ENCODE measurements around the gene DMAC2L. TPM values are rescaled to one million over a fixed set of nuclear protein-coding genes. Genes with fewer than 3 reads are reported as not detected.

DMAC2L gene
- total RNA-seq, 1 donor from 2014 or later = 18.6 TPM

DNA sequence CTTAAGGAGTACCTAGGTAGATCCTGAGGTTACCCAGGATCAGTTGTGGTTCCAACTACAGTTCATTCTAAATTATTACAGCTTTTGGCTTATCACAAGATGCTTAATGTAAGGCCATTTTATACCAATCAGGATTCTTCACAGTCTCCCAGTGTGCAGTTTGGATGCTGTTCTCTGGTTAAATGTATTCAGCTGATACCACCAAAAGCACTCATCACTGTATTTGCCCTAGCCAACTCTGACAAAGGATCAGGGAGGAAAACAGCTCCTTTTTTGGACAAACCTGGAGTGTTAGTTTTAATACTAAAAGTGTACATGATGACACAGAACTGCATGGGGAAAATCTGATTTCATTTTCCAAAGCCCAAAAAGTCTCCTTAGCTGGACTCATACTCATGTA is 19.5 kb downstream of the DMAC2L start:
- no peaks in the 10 kb centered on the region for H3K9me3 Mint-ChIP-seq
- peaks cover 17% of the 10 kb centered on the region for H3K4me1 Mint-ChIP-seq

DNA sequence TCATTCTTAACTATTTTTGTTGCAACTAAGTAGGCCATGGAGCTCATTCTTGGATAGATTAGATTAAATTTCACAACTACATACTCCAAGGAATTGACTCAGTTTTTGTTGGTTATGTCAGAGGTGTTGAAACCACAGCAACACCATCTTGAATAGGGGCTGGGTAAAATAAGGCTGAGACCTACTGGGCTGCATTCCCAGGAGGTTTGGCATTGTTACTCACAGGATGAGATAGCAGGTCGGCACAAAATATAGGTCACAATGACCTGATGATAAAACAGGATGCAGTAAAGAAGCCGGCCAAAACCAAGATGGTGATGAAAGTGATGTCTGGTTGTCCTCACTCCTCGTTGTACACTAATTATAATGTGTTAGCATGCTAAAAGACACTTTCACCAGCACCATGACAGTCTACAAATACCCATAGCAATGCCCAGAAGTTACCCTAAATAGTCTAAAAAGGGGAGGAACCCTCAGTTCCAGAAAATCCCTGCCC is 20.9 kb downstream of the DMAC2L start:
- TF ChIP-seq, protein P1, sequence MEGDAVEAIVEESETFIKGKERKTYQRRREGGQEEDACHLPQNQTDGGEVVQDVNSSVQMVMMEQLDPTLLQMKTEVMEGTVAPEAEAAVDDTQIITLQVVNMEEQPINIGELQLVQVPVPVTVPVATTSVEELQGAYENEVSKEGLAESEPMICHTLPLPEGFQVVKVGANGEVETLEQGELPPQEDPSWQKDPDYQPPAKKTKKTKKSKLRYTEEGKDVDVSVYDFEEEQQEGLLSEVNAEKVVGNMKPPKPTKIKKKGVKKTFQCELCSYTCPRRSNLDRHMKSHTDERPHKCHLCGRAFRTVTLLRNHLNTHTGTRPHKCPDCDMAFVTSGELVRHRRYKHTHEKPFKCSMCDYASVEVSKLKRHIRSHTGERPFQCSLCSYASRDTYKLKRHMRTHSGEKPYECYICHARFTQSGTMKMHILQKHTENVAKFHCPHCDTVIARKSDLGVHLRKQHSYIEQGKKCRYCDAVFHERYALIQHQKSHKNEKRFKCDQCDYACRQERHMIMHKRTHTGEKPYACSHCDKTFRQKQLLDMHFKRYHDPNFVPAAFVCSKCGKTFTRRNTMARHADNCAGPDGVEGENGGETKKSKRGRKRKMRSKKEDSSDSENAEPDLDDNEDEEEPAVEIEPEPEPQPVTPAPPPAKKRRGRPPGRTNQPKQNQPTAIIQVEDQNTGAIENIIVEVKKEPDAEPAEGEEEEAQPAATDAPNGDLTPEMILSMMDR (IDR thresholded peaks at IDR 0.05; ENCODE audit: unreplicated experiment) = no peak
- Mint-ChIP-seq H3K9me3 (no peaks in the 10 kb centered on the region), H3K27me3 (ENCODE audit: low read depth) (no peaks in the 10 kb centered on the region), H3K4me3 (no peak overlapping the region), H3K36me3 (peaks cover 1% of the 10 kb centered on the region), H3K4me1 (peaks cover 17% of the 10 kb centered on the region), H3K27ac (no peak overlapping the region)
- DNase-seq (ENCODE audit: low spot score in 2 of 2, unreplicated experiment in 2 of 2) = no peak

More for the DNA sequence above, 19.5 kb downstream of the DMAC2L start:
- Mint-ChIP-seq H3K27ac (no peak overlapping the region), H3K36me3 (peaks cover 1% of the 10 kb centered on the region), H3K4me3 (no peak overlapping the region), H3K27me3 (ENCODE audit: low read depth) (no peaks in the 10 kb centered on the region)
- TF ChIP-seq, protein P1 (IDR thresholded peaks at IDR 0.05; ENCODE audit: unreplicated experiment) = no peak
- no peak for DNase-seq (ENCODE audit: low spot score in 2 of 2, unreplicated experiment in 2 of 2)

DNA sequence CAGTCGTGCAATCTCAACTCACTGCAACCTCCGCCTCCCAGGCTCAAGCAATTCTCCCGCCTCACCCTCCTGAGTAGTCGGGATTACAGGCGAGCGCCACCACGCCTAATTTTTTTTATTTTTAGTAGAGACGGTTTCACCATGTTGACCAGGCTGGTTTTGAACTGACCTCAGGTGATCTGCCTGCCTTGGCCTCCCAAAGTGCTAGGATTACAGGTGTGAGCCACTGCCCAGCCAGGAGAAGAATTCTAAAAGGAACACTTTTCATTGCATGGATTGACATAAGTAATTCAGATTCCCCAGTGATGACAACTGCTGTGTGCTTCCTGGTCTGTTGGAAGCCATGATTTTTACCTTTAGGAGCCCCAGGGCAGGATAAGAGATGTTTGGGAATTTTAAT is 22.1 kb downstream of the DMAC2L start:
- Mint-ChIP-seq H3K9me3 (no peaks in the 10 kb centered on the region), H3K4me1 (peaks cover 18% of the 10 kb centered on the region), H3K36me3 (peaks cover 1% of the 10 kb centered on the region), H3K4me3 (no peak overlapping the region), H3K27ac (no peak overlapping the region), H3K27me3 (ENCODE audit: low read depth) (no peaks in the 10 kb centered on the region)
- TF ChIP-seq, protein P1 (IDR thresholded peaks at IDR 0.05; ENCODE audit: unreplicated experiment) = no peak
- DNase-seq (ENCODE audit: low spot score in 2 of 2, unreplicated experiment in 2 of 2) = no peak

DNA sequence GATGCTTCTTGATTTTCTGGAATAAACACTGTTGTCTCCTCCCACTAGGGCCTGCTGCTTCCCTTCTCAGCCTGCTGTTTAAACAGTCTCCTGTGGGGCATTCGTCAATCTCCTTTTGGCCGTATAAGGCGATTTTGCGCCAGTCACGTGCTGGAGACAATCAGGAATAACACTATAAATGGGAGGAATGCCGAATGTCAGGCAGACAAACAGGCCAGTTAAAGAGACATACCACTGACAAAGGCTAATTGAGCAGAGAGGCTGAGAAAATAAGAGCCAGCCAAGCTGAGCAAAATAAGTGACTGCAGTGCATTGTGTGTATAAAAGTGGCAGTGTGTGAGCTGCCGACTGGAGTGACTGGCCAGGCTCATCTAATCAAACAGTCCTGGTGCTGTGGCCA is 23.3 kb downstream of the DMAC2L start:
- TF ChIP-seq, protein P1 (IDR thresholded peaks at IDR 0.05; ENCODE audit: unreplicated experiment) = no peak
- Mint-ChIP-seq H3K4me1 (peaks cover 19% of the 10 kb centered on the region), H3K4me3 (no peak overlapping the region), H3K9me3 (no peaks in the 10 kb centered on the region), H3K36me3 (peaks cover 1% of the 10 kb centered on the region), H3K27me3 (ENCODE audit: low read depth) (no peaks in the 10 kb centered on the region), H3K27ac (peak overlapping the region; percentile 74)
- DNase-seq (ENCODE audit: low spot score in 2 of 2, unreplicated experiment in 2 of 2) = no peak

DNA sequence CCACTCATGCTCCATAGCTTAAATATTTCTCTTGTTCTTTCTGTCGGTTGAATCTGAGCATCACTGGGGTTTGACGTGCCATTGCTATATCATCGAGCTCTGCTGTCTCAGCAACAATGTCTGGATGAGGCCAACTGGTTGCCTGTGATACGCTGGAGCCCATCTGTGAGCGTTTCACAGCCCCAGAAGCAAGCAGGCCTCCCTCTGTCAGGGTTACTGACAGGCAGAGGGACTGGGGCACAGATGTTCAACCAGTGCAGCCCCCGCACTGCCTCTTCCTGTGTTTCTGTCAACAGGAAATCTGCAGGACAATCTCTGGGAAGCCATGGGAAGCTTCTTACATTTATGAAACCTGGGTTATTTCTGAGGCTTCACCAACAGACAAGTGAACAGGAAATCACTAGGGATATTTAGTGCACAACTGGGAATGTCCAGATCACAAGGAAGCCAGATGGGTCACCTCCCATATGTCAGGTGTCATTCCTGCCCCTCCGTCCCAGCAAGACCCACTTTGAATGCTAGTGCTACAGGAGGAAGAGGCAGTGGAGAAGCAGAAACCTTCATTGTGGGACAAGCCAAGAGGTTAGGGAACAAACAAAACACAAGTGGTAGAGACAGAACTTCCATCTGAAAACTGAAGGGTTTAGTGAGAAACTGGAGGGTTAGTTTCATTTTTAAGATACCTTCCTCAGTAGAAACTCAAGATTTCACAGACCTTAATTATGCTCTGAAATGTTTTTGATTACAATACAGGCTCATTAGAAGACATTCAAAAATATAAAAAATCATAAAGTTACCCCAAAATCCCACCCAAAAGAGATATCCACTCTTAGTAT is 24.1 kb downstream of the DMAC2L start:
- Mint-ChIP-seq H3K27ac (peak overlapping the region; percentile 74), H3K27me3 (ENCODE audit: low read depth) (no peaks in the 10 kb centered on the region), H3K36me3 (peaks cover 1% of the 10 kb centered on the region), H3K4me1 (peaks cover 19% of the 10 kb centered on the region), H3K9me3 (no peaks in the 10 kb centered on the region), H3K4me3 (no peak overlapping the region)
- DNase-seq (ENCODE audit: low spot score in 2 of 2, unreplicated experiment in 2 of 2) = no peak
- TF ChIP-seq, protein P1 (IDR thresholded peaks at IDR 0.05; ENCODE audit: unreplicated experiment) = no peak
